Omental fat pad (tissue), 4 donors: ENCODE results near the gene CASP6. TPM values are rescaled to one million over a fixed set of nuclear protein-coding genes. Genes with fewer than 3 reads are reported as not detected.

Experiments used
- ATAC-seq: fragments of 150-250 bp; one replicate; pipeline ENCODE4 v1.9.1; 2016; ENCODE audit warnings: mild to moderate bottlenecking, moderate library complexity; ENCODE audit not compliant: low FRiP score
- DNase-seq: peaks from one replicate; pipeline ENCODE4 v3.0.0-alpha.2; 2019; ENCODE audit warnings: low spot score
- CTCF ChIP-seq, 3 donors: fragments of 450-650 bp; IDR thresholded peaks; one replicate each; pipeline ENCODE4 v1.5.1; 2016 to 2017; ENCODE audit warnings: antibody characterized with exemption in 3 of 3, mild to moderate bottlenecking in 3 of 3, moderate library complexity in 2 of 3
- total RNA-seq, 4 donors: library from RNA; depleted of rRNA; stranded (reverse); fragments of >200 nt; gene quantifications; one replicate each; pipeline ENCODE4 v1.1.0, GENCODE V29; 2016

CASP6 gene
- total RNA-seq, 4 donors from 2014 or later = 9.4 to 24.8 (median 15.7) TPM

GRCh38 chr4:109672169-109672930, 30.9 kb downstream of the CASP6 start:
- ATAC-seq (peak; percentile 64), DNase-seq (no peak)
- no peak for TF ChIP-seq CTCF (IDR thresholded peaks at IDR 0.05)

- DNase-seq (no peak), ATAC-seq (no peak)
- TF ChIP-seq CTCF (IDR thresholded peaks at IDR 0.05) = no peak
Measured at GRCh38 chr4:109671350-109671749, 31.9 kb downstream of the CASP6 start.

GRCh38 chr4:109665783-109666485, 37.3 kb downstream of the CASP6 start:
- TF ChIP-seq CTCF (IDR thresholded peaks at IDR 0.05) = no peak
- no peak for DNase-seq

GRCh38 chr4:109662771-109663170, 40.5 kb downstream of the CASP6 start:
- ATAC-seq (no peak), DNase-seq (no peak)
- no peak for TF ChIP-seq CTCF (IDR thresholded peaks at IDR 0.05)

More at GRCh38 chr4:109665783-109666485, 37.3 kb downstream of the CASP6 start:
- ATAC-seq = no peak

- no peak for TF ChIP-seq CTCF (IDR thresholded peaks at IDR 0.05)
- no peak for DNase-seq
- ATAC-seq = no peak
Measured at GRCh38 chr4:109662116-109662515, 41.1 kb downstream of the CASP6 start.

GRCh38 chr4:109658871-109659410, 44.3 kb downstream of the CASP6 start:
- no peak for DNase-seq
- TF ChIP-seq CTCF (IDR thresholded peaks at IDR 0.05) = no peak
- ATAC-seq = no peak
